Hematopoietic multipotent progenitor cell (in vitro differentiated cells): ENCODE data around the gene IGFBP6. TPM values are rescaled to one million over a fixed set of nuclear protein-coding genes. Genes with fewer than 3 reads are reported as not detected.

Experiments used
- DNase-seq, 3 donors: peaks; one replicate each; pipeline ENCODE4 v3.0.0-alpha.2; 2011 to 2015; ENCODE audit warnings: low read depth in 2 of 3, low spot score in 2 of 3
- total RNA-seq: library from RNA; depleted of rRNA; stranded (reverse); fragments of >200 nt; gene quantifications from one replicate; pipeline ENCODE4 v1.2.3, GENCODE V29; 2012

Gene IGFBP6
- total RNA-seq, 1 donor = 2.4 TPM

GRCh38 chr12:53113951-53114350, 16.5 kb downstream of the IGFBP6 start:
- no peak for DNase-seq

GRCh38 chr12:53115112-53115890, 17.8 kb downstream of the IGFBP6 start:
- DNase-seq = no peak

GRCh38 chr12:53115891-53116648, 18.6 kb downstream of the IGFBP6 start:
- DNase-seq = no peak

GRCh38 chr12:53118751-53119300, 21.4 kb downstream of the IGFBP6 start:
- no peak for DNase-seq

GRCh38 chr12:53120685-53121525, 23.4 kb downstream of the IGFBP6 start:
- DNase-seq = no peak

GRCh38 chr12:53122961-53123468, 25.5 kb downstream of the IGFBP6 start:
- DNase-seq = no peak

- no peak for DNase-seq
Measured at GRCh38 chr12:53123578-53124351, 26.3 kb downstream of the IGFBP6 start.

- no peak for DNase-seq
Measured at GRCh38 chr12:53124352-53124723, 26.9 kb downstream of the IGFBP6 start.

GRCh38 chr12:53127169-53127568, 29.7 kb downstream of the IGFBP6 start:
- DNase-seq = no peak

GRCh38 chr12:53128780-53129569, 31.5 kb downstream of the IGFBP6 start:
- DNase-seq = no peak

GRCh38 chr12:53131844-53132243, 34.4 kb downstream of the IGFBP6 start:
- no peak for DNase-seq

GRCh38 chr12:53133722-53134121, 36.3 kb downstream of the IGFBP6 start:
- no peak for DNase-seq

GRCh38 chr12:53143355-53143754, 45.9 kb downstream of the IGFBP6 start:
- no peak for DNase-seq

- no peak for DNase-seq
Measured at GRCh38 chr12:53145383-53146260, 48.2 kb downstream of the IGFBP6 start.

GRCh38 chr12:53147181-53147580, 49.7 kb downstream of the IGFBP6 start:
- no peak for DNase-seq

GRCh38 chr12:53147653-53148052, 50.2 kb downstream of the IGFBP6 start:
- no peak for DNase-seq

- no peak for DNase-seq
Measured at GRCh38 chr12:53151039-53151438, 53.6 kb downstream of the IGFBP6 start.
